ENCODE results near the gene ARHGAP45. TPM values are rescaled to one million over a fixed set of nuclear protein-coding genes. Genes with fewer than 3 reads are reported as not detected.

The ARHGAP45 gene
- total RNA-seq, 2 donors from 2014 or later: 211 to 310 TPM

- H3K9me3 Mint-ChIP-seq: no peaks in the 10 kb centered on the region
- H3K27me3 Mint-ChIP-seq: no peaks in the 10 kb centered on the region
- peaks cover 6% of the 10 kb centered on the region for H3K4me1 Mint-ChIP-seq
- peak; percentile 59 for ATAC-seq (replicated peaks)
- H3K4me3 Mint-ChIP-seq: peak overlapping the region; percentile 95
- peaks cover 60% of the 10 kb centered on the region for H3K36me3 Mint-ChIP-seq (ENCODE audit: low read depth)
- peak overlapping the region; percentile 88 for H3K27ac Mint-ChIP-seq
Measured at GRCh38 chr19:1069009-1069779, 2.2 kb downstream of the ARHGAP45 start.

GRCh38 chr19:1070576-1070930 is 3.6 kb downstream of the ARHGAP45 start:
- H3K9me3 Mint-ChIP-seq: no peaks in the 10 kb centered on the region
- no peak overlapping the region for H3K27ac Mint-ChIP-seq
- ATAC-seq (replicated peaks): no peak
- H3K36me3 Mint-ChIP-seq (ENCODE audit: low read depth): peaks cover 69% of the 10 kb centered on the region
- H3K4me1 Mint-ChIP-seq: peaks cover 8% of the 10 kb centered on the region
- no peaks in the 10 kb centered on the region for H3K27me3 Mint-ChIP-seq
- H3K4me3 Mint-ChIP-seq: peak overlapping the region; percentile 95

GRCh38 chr19:1070931-1071791 is 4.2 kb downstream of the ARHGAP45 start:
- no peak for ATAC-seq (replicated peaks)
- Mint-ChIP-seq H3K27me3 (no peaks in the 10 kb centered on the region), H3K9me3 (no peaks in the 10 kb centered on the region), H3K27ac (peak overlapping the region; percentile 65), H3K4me1 (peaks cover 14% of the 10 kb centered on the region), H3K36me3 (ENCODE audit: low read depth) (peaks cover 75% of the 10 kb centered on the region), H3K4me3 (peak overlapping the region; percentile 95)

- peak overlapping the region; percentile 82 for H3K4me3 Mint-ChIP-seq
Measured at GRCh38 chr19:1072371-1073015, 5.5 kb downstream of the ARHGAP45 start.

GRCh38 chr19:1073063-1073955 is 6.3 kb downstream of the ARHGAP45 start:
- H3K27ac Mint-ChIP-seq: no peak overlapping the region
- peaks cover 14% of the 10 kb centered on the region for H3K4me1 Mint-ChIP-seq
- H3K27me3 Mint-ChIP-seq: no peaks in the 10 kb centered on the region
- peak overlapping the region; percentile 82 for H3K4me3 Mint-ChIP-seq
- no peaks in the 10 kb centered on the region for H3K9me3 Mint-ChIP-seq
- H3K36me3 Mint-ChIP-seq (ENCODE audit: low read depth): peaks cover 90% of the 10 kb centered on the region
- ATAC-seq (replicated peaks): no peak

More at GRCh38 chr19:1072371-1073015, 5.5 kb downstream of the ARHGAP45 start:
- no peaks in the 10 kb centered on the region for H3K27me3 Mint-ChIP-seq
- H3K4me1 Mint-ChIP-seq: peaks cover 14% of the 10 kb centered on the region
- peaks cover 88% of the 10 kb centered on the region for H3K36me3 Mint-ChIP-seq (ENCODE audit: low read depth)
- no peaks in the 10 kb centered on the region for H3K9me3 Mint-ChIP-seq
- no peak for ATAC-seq (replicated peaks)
- H3K27ac Mint-ChIP-seq: peak overlapping the region; percentile 65

GRCh38 chr19:1073956-1074517 is 7.1 kb downstream of the ARHGAP45 start:
- Mint-ChIP-seq H3K27ac (no peak overlapping the region), H3K4me1 (peaks cover 14% of the 10 kb centered on the region), H3K9me3 (no peaks in the 10 kb centered on the region), H3K4me3 (peak overlapping the region; percentile 82), H3K36me3 (ENCODE audit: low read depth) (peaks cover 90% of the 10 kb centered on the region), H3K27me3 (no peaks in the 10 kb centered on the region)
- no peak for ATAC-seq (replicated peaks)

GRCh38 chr19:1074544-1075283 is 7.7 kb downstream of the ARHGAP45 start:
- H3K27me3 Mint-ChIP-seq: no peaks in the 10 kb centered on the region
- H3K4me1 Mint-ChIP-seq: peaks cover 14% of the 10 kb centered on the region
- H3K27ac Mint-ChIP-seq: peak overlapping the region; percentile 75
- no peaks in the 10 kb centered on the region for H3K9me3 Mint-ChIP-seq
- peak; percentile 26 for ATAC-seq (replicated peaks)
- peak overlapping the region; percentile 82 for H3K4me3 Mint-ChIP-seq
- peaks cover 90% of the 10 kb centered on the region for H3K36me3 Mint-ChIP-seq (ENCODE audit: low read depth)

- H3K4me3 Mint-ChIP-seq: peak overlapping the region; percentile 79
- H3K27me3 Mint-ChIP-seq: no peaks in the 10 kb centered on the region
- H3K27ac Mint-ChIP-seq: peak overlapping the region; percentile 75
- no peaks in the 10 kb centered on the region for H3K9me3 Mint-ChIP-seq
- H3K36me3 Mint-ChIP-seq (ENCODE audit: low read depth): peaks cover 91% of the 10 kb centered on the region
- peaks cover 14% of the 10 kb centered on the region for H3K4me1 Mint-ChIP-seq
- ATAC-seq (replicated peaks): no peak
Measured at GRCh38 chr19:1076046-1076386, 9.0 kb downstream of the ARHGAP45 start.

- H3K9me3 Mint-ChIP-seq: no peaks in the 10 kb centered on the region
- ATAC-seq (replicated peaks): peak; percentile 88
- peaks cover 11% of the 10 kb centered on the region for H3K4me1 Mint-ChIP-seq
- H3K27ac Mint-ChIP-seq: peak overlapping the region; percentile 89
- H3K36me3 Mint-ChIP-seq (ENCODE audit: low read depth): peaks cover 95% of the 10 kb centered on the region
- H3K4me3 Mint-ChIP-seq: peak overlapping the region; percentile 79
- no peaks in the 10 kb centered on the region for H3K27me3 Mint-ChIP-seq
Measured at GRCh38 chr19:1076951-1077350, 10.0 kb downstream of the ARHGAP45 start.

- Mint-ChIP-seq H3K36me3 (ENCODE audit: low read depth) (peaks cover 96% of the 10 kb centered on the region), H3K27me3 (no peaks in the 10 kb centered on the region), H3K4me3 (peak overlapping the region; percentile 32), H3K27ac (no peak overlapping the region), H3K4me1 (peaks cover 9% of the 10 kb centered on the region), H3K9me3 (no peaks in the 10 kb centered on the region)
- peak; percentile 19 for ATAC-seq (replicated peaks)
Measured at GRCh38 chr19:1079566-1080111, 12.7 kb downstream of the ARHGAP45 start.

- Mint-ChIP-seq H3K4me3 (no peak overlapping the region), H3K27ac (no peak overlapping the region), H3K36me3 (ENCODE audit: low read depth) (peaks cover 98% of the 10 kb centered on the region), H3K9me3 (no peaks in the 10 kb centered on the region), H3K4me1 (peaks cover 15% of the 10 kb centered on the region), H3K27me3 (no peaks in the 10 kb centered on the region)
- ATAC-seq (replicated peaks): no peak
Measured at GRCh38 chr19:1080360-1081161, 13.6 kb downstream of the ARHGAP45 start.

All from activated T-helper 17 cell treated with anti-CD3 and anti-CD28 coated beads, Interleukin-2, amount 50 U/mL, for 72 hours (primary cell).